NCI-H2107 (cell line): ENCODE data around the gene PLXNA2.

Experiments
- DNase-seq: peaks from one replicate; lab custom pipeline; 2025; lab: John Stamatoyannopoulos, UW

Gene PLXNA2

DNA sequence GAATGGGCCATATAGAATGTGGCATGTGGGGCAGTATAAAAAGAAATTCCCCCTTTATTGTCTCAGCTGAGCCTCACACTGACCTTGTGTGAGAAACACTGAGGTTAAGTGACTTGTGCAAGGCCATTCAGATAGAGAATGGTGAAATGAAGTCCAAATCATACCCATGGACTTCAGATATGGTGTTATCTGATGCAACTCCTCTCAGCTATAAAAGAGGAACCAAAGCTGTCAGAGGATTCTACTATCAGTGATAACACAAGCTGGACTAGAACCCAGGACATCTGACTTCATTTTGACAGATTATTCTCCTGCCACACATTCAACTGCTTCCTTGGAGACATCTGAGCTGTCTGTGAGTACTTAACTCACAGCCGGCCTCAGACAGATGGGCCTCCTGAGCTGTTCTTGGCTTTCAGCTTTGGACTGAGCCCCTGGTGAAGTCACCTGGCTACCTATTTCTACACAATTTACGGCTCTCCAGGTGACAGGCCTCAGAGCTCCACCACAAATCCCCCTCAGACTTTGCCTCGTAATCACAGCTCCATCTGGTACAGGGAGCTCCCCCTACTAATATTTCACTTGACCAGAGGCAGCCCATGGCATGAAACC lies 104.6 kb downstream of the PLXNA2 start:
- no peak for DNase-seq

GRCh38 chr1:208137193-208137592 lies 107.0 kb downstream of the PLXNA2 start:
- peak; percentile 79 for DNase-seq

- DNase-seq: no peak
These were observed 107.6 kb downstream of the PLXNA2 start for GRCh38 chr1:208136459-208137182.

DNA sequence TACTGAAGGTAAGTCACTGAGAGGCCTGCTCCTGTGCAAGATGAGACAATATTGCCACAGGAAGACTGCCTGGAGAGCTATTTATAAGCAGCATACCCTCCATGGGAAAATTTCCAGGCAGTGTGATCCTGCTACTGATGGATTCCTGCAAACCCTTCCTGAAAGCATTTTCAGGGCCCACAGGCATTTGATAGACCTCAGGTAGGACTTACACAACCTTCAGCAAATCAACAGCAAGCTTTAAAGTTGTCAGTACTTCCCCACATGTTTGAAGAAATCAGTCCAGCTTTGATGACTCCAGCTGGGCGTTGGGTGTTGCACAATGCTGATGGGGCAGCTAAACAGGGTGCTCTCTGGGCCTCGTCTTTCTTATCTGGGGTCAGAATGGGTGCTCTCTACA lies 108.8 kb downstream of the PLXNA2 start:
- DNase-seq: no peak

DNA sequence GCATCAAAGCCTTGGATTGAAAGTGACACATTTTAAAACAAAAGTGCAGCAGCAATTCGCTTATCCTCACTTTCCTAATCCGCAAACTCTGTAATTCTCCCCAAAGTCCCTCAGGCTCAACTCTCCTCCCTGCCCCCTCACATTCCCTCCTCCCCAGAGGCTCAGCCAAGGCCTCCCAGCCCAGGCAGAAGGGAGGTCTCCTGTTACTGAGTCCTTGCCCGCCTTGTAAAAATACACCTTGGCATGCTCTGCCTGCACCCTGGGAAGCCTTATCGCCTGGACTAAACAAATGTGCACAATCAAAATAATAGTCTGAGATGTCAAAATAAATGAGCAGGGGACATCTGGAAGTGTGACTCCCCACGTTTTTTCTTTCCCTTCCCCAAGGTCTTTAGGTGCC lies 109.7 kb downstream of the PLXNA2 start:
- no peak for DNase-seq

DNA sequence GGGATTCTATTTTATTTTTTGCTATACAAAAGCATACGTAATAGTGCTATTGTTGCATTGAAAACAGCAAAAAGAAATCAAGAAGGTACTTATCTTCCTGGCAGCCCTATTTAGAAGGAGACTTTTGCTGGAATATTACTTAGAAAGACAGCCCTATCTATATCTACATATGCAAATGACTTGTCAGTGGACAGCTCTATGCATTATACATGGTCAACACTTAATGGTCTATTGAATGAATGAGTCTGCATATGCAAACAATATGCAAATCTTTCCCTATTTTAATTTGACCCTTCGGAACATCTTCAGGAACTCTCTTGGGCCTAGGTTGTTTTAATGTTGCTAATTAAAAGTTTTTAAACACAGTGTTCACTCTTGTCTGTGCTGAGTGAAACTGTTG lies 110.8 kb downstream of the PLXNA2 start:
- no peak for DNase-seq

- DNase-seq: peak; percentile 55
These were observed 111.8 kb downstream of the PLXNA2 start for GRCh38 chr1:208132287-208132882.

DNA sequence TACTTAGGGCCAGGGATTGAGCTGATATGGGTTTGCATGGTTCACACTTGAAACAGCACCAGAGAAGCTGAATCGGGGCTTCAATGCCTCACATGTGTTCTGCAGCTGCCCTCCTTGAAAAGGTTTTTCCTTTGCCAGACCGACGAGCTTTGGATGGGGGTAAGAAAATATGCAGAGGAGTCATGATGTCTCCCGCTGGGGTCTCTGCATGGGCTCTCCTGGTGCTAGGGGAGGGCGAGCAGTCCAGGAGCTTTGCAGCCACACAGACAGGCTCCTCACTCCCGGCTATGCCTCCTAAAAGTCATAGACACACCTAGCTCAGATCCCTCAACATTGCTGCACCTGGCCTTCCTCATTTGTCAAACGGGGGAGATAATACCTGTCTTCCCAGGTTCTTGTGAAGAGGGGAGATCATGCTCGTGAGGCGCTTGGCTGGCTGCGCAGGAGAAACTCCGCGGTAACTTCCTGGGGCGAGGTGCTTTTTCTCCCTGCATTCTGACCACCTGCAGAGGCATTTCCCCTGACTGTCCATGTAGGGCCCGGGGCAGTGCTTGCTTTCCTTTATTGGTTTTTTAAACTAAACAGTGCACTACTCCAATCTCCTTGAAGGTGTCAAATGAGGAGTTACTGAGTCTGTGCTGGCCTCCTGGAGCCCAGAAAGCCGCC lies 112.4 kb downstream of the PLXNA2 start:
- DNase-seq: no peak

GRCh38 chr1:208129487-208129886 lies 114.7 kb downstream of the PLXNA2 start:
- no peak for DNase-seq

DNA sequence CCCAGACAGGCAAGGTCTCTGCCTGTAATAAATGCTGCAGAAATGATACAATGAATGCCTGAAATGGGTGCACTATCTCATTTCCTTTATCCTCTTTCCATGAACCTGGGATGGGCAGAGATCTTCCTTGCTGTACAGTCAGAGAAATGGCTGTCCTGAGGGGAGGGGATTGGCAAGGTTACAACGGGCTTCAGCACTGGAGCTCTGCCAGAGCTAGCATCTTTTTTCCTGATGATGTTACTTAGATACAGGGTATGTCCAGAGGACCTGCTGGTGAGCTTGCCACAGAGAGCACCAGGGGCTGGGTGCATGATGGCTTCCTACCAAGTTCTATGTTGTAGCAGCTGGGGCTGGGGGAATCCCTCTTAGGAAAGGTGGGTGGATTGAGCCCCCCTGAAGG lies 115.1 kb downstream of the PLXNA2 start:
- no peak for DNase-seq

GRCh38 chr1:208127792-208128529 lies 116.2 kb downstream of the PLXNA2 start:
- DNase-seq: no peak

DNA sequence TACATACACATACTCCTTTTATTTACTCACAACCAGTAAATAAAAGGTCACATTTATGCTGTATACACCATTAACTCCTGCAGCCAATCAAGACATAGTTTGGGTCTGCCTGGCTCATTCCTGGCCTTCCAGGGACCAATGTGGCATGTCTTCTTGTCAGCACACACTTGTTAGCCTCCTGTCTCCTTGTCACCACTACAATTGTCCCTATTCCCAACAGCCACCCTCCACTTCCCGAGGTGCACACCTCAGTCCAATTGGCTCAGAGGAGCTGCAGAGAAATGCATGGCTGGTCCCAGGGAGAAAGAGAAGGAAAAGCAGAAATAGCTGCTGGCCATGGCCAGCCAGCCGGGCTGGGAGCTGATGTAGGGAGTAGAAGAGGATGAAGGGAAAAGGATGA lies 116.9 kb downstream of the PLXNA2 start:
- no peak for DNase-seq

DNA sequence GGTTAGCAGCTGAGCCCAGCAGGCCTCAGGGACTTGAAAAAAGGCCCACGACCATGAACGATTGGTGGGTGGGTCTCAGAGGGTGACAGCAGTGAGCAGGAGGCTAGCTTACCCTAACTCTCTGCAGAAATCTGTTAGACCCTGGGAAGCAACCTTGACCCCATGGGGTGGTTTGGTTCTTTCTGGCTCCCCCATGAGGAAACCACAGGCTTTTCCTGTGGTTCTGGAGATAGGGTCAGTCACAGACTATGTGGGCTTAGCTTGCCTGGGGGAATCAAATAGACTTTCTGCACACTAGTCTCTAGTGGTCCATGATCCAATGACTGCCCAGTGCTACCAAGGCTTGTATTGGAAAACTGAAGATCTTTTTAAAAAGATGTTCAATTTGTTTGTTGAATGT lies 118.1 kb downstream of the PLXNA2 start:
- no peak for DNase-seq

DNA sequence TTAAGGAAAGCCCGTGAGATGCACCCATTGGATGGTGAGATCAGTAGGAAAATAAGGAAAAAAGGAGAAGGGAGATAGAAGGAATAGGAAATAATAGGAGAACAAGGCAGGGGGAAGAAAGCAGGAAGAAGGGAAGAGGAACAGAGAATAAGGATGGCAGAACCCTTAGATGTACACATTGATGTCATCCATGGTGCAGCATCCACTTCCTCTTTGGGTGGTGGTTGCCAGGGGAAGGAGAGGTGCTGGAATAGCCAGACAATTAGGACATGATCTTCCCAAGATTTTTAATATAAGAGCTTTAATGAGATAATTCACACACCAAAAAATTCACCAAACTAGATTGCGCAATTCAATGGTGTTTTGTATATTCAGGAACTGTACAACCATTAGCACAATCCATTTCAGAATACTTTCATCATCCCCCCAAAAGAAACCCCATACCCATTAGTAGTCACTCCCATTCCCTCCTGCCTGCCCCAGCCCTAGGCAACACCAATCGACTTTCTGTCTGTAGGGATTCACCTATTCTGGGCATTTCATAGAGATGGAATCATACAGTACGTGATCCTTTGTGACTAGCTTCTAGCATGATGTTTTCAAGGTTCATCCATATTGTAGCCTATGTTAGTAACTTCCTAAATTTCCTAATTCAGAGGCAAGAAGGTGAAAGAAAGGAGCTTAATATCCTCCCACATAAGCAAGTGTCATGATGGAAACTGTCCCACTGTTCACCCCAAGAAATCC lies 121.4 kb downstream of the PLXNA2 start:
- DNase-seq: no peak

- DNase-seq: no peak
These were observed 122.3 kb downstream of the PLXNA2 start for GRCh38 chr1:208121813-208122364.

DNA sequence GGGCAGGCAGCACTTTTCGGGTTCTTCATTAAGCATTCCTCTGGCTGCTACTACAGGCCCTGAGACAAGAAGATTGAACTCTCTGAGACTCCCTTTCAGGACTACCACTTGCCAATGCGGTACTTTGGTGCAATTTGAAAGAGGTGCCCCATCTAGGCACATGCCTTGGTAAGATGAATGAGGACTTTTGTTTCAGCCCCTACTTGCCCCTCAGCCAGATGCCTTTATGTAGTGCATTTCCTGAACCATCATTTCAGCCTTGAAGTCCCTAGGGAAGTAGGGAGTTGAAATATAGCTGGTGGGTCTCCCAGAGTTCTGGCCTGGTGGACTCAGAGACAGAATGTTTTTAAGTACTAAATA lies 123.8 kb downstream of the PLXNA2 start:
- no peak for DNase-seq

DNA sequence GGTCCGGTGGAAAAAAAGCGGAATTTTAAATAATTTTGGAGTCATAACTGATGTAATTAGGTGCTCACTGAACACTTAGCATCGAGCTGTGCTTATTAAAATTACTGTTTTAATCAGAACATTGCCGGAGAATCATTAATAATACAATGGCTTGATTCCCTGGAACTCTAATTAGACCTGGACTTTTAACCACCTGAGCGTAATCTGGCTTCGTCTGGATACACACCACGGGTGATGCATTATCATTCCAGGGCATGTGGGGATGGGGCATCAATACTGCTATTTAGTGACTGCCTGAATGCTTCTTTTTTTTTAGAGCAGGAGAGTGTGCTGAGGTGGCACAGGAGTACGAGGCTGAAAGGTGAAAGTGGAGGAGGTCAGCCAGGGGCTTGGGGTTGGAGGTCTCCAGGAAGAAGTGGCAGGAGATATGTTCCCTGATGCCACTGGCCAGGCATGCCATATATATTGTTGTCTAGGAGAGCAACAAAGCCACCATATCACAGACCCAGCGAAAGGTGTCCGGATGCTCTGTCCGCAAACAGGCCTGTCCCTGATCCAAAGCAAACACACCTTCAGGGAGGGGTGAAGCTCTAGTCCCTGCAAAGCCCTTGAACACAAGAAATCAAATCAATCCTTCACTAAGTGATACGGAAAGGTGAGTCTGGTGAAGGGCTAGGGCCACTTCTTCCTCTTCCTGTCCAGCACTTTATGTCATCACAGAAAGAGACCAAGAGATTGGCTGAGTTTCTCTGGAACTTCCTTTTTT lies 125.2 kb downstream of the PLXNA2 start:
- DNase-seq: no peak

- no peak for DNase-seq
These were observed 125.9 kb downstream of the PLXNA2 start for GRCh38 chr1:208118306-208118705.

DNA sequence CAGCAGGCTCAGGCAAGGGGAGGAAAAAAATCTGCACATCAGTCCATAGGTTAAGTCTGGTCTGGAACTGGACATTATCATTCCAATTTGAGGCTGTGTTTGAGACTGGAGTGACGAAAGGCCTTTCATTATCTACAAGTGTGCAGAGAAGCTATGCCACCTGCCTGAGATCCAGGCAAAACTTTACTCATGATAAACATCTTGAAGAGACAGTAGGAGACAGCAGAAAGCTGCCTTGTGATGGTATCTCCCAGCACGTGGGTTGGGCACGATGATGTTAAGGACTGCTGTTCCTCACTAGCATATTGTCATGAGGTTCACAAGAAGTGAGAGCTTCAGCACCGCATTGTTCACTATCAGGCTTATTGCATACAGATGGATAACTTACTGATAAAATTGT lies 126.4 kb downstream of the PLXNA2 start:
- no peak for DNase-seq

- no peak for DNase-seq
These were observed 126.8 kb downstream of the PLXNA2 start for GRCh38 chr1:208117409-208117808.
